Measurements from ENCODE around the gene VRTN.

- TF ChIP-seq POLR2A (IDR thresholded peaks at IDR 0.05) = no peak
- no peak for TF ChIP-seq CTCF (IDR thresholded peaks at IDR 0.05)
- no peak for TF ChIP-seq POLR2AphosphoS5 (IDR thresholded peaks at IDR 0.05)
These were observed 46.8 kb downstream of the VRTN start for GRCh38 chr14:74395094-74395493.
